Renal pelvis (tissue), 4 donors: ENCODE measurements around the gene GIPC3. TPM values are rescaled to one million over a fixed set of nuclear protein-coding genes. Genes with fewer than 3 reads are reported as not detected.

Source experiments
- DNase-seq: peaks from one replicate; pipeline ENCODE4 v3.0.0-alpha.2; 2013
- polyA plus RNA-seq, 3 donors: library from polyadenylated mRNA; unstranded; fragments of 120-200 nt; gene quantifications; one replicate each; pipeline ENCODE4 v1.2.1, GENCODE V29; 2013; ENCODE audit not compliant: insufficient read length in 3 of 3

Gene GIPC3
- polyA plus RNA-seq, 3 donors, result 3.1 to 4.0 (median 3.4) TPM

- no peak for DNase-seq
Observed at GRCh38 chr19:3604227-3604986, 19.1 kb downstream of the GIPC3 start.

DNA sequence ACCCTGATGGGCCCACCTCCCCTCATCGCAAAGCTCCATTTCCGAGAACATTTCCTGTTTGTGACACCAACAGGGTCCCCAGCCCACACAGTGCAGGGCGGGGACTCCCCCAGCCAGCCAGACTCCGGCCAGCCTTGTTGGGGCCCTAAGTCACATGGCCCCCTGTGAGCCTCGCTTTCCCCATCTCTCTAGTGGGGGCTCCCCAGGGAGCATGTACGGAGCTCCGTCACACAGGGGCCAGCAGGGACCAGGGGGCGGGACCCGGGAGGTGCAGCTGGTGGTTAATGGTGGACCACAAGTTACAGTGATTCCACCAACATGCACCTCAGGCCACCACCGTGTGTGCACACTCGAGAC is 19.7 kb downstream of the GIPC3 start:
- DNase-seq, result no peak

DNA sequence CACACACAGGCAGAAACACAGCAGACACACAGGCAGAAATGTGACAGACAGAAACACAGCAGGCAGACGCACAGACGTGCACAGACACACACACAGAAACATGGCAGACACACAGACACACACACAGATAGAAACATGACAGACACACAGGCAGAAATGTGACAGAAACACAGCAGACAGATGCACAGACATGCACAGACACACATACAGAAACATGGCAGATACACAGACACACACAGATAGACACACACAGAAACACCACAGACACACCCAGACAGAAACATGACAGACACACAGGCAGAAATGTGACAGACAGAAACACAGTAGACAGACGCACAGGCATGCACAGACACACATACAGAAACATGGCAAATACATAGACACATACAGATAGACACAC is 20.1 kb downstream of the GIPC3 start:
- no peak for DNase-seq

DNA sequence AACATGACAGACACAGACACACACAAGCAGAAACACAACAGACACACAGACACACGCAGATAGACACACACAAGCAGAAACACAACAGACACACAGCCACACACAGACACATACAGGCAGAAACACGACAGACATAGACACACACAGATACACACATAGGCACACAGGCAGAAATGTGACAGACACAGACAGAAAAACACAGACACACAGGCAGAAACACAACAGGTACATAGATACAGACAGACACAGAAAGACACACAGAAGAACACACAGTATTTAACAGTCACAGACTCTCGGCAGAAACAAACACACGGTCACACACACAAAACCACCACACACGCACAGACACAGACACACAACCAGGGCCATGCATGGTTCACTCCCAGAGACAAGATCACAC is 20.5 kb downstream of the GIPC3 start:
- DNase-seq, result no peak

GRCh38 chr19:3606174-3606689 is 21.0 kb downstream of the GIPC3 start:
- DNase-seq, result no peak

DNA sequence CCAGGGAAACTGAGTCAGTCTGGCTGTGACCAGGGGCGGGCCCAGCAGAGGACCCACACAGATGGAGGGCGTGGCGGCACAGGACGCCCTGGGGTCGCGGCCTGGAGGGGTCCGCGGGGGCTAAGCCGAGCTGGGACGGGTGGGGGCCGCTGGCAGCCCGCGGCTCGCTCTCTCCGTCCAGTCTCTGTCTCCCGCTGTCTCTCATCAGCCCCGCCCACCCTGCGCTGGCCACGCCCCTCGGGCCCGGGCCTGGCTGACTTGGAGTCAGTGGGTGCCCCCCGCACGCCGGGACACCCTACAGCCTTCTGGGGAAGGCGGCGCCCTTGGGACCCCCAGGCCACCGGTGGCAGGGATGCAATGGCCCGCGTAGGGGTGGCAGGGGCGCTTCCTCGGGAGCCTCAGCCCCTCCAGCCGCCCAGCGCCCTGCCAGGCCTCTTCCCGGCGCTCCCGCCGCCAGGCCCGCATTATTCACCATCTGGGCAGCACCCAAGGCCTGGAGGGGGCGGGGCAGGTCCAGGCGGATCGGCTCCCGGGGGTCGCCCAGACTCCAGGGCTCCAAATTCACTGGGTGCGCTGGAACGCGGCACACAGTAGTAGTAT is 21.5 kb downstream of the GIPC3 start, which contains the start of gene TBXA2R:
Gene TBXA2R, minus strand, starts transcription at position 186 of the 600 bp plus-strand sequence. CDS start 6,241 bp downstream, outside the sequence.
- peak; percentile 27 for DNase-seq

DNA sequence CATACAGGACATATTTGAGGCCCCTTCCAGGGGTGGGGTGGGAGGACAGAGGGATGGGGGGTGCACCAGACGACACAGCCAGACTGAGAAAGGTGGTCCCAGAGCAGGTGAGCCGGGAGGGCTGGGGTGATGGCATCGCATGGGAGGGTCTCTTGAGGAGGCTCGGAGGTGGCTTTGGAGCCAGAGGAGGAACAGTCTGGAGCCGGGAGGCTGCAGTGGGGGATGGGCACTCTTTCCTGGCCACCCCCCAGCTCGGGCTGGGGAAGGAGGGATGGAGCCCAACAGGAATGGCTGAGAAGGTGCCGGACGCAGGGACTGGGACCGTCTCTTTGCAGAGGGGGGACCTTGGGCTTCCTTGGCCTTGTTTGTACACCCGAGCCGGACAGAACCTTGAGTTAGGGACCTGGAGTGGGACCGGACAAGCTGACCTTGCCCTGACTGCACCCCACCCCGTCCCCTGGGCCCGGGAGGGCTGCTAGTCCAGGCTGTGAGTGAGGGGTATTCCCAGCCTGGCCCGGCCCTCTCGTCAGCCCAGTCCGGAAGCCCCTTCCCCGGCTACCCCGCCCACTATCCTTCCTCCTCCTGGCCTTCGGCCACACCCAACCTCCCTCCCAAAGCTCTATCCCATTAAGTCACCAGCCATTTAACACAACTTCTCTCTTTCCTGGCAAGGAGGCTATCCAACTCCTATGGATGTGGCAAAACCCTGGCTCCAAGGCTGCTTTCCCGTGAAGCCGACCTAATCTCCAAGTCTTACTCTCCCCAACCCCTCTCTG is 22.2 kb downstream of the GIPC3 start:
- peak; percentile 12 for DNase-seq

DNA sequence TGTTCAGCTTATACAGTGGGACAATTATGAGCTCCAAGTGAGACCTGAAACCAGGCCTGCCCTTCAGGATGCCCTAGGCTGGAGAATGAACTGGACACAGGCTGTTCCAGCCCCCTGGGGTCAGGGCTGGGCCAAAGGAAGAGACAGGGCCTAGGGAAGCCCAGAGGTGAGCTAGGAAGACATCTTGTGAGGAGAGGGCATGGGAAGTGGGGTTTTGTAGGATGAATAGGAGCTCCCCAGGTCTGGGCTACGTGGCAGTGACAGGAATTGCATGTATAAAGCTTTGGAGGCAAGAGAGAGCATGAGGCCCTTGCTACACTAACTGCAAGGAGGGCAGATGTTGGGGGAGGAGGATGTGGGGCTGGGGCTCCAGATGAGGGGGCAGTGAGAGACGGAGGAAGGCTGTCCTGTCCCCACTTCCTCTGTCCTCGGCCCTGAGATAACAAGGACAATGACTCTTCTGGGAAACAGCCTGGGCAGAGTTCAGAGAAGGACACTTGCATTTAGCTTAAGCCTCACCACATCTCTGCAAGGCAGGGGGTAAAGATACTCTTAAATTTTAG is 22.9 kb downstream of the GIPC3 start:
- DNase-seq, result no peak

DNA sequence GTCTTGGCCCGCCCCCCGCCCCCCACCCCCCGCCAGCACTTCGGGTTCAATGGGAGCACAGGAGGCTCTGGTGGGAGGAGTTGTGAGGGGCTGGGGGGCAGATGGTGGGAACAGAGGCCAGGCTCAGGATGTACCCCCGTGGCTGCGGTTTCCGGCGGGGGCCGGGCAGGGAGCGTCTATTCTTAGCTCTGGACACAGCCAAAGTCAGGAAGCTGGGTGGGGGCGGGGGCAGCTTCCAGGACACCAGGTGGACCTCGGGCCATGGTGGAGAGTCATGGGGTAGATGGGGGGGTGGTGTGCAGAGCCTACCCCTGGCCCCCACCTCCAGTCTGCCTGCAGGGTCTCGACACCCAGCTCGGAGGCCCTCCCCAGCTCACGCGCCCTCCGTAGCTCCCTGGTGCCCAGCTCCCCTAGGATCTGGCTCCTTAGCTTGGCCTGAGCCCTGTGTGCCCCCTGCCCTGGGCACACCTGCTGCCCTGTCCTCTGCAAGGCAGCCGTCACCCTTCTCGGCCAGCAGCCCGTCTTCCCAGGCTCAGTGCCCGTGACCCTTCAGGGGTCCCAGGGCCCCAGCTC is 23.6 kb downstream of the GIPC3 start:
- DNase-seq, result no peak

DNA sequence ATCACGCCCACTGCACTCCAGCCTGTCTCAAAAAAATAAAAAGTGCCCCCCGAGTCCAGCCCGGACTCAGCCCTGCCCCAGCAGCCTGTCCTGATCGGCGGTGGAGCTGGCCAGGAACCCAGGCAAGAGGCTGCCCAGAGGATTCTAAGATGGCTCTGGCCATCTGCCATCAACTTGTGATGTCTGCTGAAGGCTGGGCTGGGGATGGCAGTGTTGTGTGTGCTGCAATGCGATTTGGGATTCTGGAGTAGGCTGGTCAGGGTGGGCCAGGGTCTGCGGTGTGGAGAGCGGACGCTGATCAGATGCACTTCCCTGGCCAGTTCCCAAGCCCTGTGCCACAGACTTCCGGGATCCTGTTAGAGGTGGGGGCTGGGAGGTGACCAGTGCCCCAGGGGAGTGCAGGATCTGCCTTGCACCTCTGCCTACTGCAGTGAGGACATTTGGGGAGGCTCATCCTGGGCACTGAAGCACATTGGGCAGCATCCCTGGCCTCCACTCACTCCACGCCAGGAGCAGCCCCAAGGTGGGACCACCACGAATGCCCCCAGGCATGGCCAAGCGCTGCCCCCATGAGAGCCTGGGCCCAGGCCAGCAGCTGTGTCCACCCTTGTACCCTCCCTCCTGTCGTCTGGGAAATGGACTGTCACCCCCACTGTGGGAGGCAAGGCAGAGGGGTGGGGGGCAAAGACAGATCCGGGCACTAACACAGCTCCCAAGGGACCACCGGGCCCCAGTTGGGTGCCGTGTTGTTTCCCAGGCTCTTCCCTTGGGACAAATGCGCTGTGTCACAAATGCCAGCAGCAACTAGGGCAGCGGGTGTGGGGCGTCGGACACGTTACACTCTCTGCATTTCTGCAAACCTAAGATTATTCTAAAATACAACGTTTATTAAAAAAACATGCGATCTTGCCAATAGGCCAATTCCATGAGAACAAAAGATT is 24.8 kb downstream of the GIPC3 start:
- no peak for DNase-seq

DNA sequence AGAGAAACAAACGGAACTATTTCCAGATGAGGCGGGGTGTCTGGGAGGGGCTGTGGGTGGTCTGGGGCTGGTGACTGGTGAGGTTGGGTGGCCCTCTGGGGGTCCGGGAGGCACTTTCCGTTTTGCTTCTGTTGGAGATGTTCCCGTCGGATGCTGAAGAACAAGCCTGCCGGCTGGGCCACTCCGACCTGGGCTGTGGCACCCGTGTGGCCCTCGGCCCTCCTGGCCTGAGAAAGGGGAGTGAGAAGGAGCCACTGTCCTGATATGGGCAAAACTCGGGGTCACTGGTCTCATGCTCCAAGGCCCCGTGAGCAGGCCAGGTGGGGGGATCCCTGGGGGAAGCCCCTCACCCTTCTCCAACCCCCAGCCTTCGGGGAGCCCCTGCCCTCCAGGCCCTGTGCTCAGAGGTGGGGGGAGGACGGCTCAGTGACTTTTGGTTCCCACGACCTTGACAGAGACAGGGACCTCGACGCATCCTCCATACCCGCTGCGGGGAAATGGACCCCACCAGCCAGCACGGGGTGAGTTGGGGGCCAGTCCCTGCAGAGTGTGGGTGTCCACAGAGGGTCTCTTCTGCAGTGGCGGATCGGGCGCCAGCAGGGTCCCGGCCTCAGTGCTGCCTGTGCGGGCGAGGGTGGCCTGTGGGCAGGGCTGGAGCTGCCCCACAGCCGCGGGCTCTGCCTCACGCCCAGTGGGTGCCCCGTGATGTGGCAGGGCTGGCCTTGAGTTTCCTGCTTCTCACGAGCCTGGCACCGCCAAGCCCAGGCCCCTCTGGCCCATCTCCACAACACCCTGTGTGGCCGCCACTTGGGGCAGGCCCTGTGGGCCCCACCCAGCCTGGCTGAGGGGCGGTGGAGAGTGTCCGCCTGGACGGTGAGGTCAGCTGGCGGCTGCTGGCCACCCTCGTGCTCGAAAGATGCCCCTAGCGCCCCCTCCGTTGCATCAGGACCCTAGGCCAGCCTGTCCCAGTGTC is 25.8 kb downstream of the GIPC3 start:
- no peak for DNase-seq

GRCh38 chr19:3611841-3612240 is 26.6 kb downstream of the GIPC3 start:
- no peak for DNase-seq

GRCh38 chr19:3612330-3612729 is 27.1 kb downstream of the GIPC3 start:
- DNase-seq, result no peak

GRCh38 chr19:3612901-3613741 is 27.8 kb downstream of the GIPC3 start:
- DNase-seq, result no peak

DNA sequence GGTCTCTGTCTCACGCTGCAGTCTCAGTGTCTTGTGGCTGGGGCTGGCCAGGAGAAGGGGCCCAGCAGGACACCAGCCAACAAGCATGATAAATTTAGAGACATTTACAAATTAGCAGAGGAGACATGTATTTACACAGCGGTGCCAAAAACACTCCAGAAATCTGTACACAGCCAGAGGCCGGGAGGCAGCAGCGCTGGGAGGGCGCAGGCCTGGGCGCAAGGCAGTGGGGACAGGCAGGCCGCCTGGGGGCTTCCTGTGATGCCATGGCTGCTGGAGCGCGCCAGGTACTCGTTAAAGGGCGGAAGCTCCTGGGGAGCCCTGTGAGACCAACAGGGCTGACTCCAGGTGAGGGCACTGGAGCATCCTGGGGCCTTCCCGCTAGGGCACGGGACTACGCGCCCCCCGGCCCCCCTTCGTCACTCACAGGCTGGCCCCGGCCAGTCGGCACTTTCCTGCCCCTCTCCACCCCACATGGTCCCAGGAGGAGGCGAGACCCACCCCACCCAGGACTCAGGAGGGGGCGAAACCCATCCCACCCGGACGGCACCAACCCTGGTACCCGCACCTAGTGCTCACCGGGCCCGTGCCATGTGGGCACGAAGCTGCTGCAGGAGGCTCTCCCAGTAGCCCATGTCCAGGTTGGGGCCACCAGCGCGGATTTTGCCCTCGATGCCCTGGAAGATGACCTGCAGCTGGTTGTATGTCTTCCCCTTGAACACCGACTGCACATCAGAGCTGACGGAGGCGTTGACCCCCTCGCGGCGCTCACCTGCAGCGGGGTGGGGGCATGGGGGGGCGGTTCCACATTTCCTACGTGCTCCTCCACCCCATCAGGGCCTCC is 28.8 kb downstream of the GIPC3 start:
- DNase-seq, result peak; percentile 20

- no peak for DNase-seq
Observed at GRCh38 chr19:3614858-3615505, 29.7 kb downstream of the GIPC3 start.

DNA sequence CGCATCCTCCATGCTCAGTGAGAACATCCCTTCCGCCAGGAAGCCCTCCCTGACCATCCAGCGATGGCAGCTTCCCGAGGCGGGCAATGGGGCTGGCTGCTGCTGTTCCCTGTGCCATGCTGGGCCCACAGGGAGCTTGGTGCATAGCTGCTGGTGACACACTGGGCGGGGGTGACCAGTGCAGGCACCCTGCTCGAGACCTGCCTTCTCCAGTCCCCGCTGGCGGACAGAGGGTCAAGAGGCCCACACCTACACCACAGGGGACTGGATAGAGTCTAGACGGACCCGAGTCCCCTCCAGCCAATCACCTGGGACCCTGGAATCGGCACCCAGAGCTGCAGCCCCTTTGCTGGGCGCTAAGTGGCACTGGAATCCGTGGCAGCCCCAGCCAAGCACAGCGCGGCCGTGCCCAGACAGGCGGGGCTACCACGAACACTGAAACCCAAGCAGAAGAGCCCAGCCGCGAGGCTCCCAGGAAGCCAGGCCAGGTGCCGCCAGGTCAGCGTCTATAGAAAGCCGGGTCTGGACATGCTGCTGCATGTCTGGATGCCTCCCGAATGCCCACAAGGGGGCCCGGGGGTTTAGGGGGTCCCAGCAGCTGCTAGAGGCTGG is 30.4 kb downstream of the GIPC3 start:
- no peak for DNase-seq
